CD14-positive monocyte (primary cell): ENCODE measurements around the gene APEX2. TPM values are rescaled to one million over a fixed set of nuclear protein-coding genes. Genes with fewer than 3 reads are reported as not detected.
A peak's percentile ranks its signal among the peaks of the same experiment; 100 is the strongest.

ENCODE experiments used
- DNase-seq, 3 donors: peaks; one replicate each; pipeline ENCODE4 v3.0.0-alpha.2; 2011 to 2022
- H2AFZ ChIP-seq: 2 replicates; pipeline ENCODE4 v1.6.0; 2012; ENCODE audit warnings: mild to moderate bottlenecking, low read depth, low read length, inconsistent platforms; ENCODE audit not compliant: insufficient read depth, poor library complexity, severe bottlenecking
- H3K27ac ChIP-seq, 2 donors: 1 replicate in 1 of 2; 2 replicates in 1 of 2; pipeline ENCODE4 v1.5.1; 2012 to 2013; ENCODE audit warnings: low read length in 2 of 2, control low read depth in 1 of 2, inconsistent platforms in 1 of 2, low read depth in 1 of 2, mild to moderate bottlenecking in 1 of 2
- H3K27me3 ChIP-seq, 2 donors: one replicate each; pipeline versions ENCODE4 v1.6.0 to v1.6.1; 2011 to 2013; ENCODE audit warnings: low read length in 2 of 2; ENCODE audit not compliant: control insufficient read depth in 2 of 2, insufficient read depth in 2 of 2
- H3K36me3 ChIP-seq, 2 donors: replicated peaks in 1 of 2; 1 replicate in 1 of 2; 2 replicates in 1 of 2; pipeline versions ENCODE4 v1.5.1 to v1.6.1; 2012 to 2013; ENCODE audit warnings: low read length in 2 of 2, control low read depth in 1 of 2, inconsistent platforms in 1 of 2, mild to moderate bottlenecking in 1 of 2; ENCODE audit not compliant: insufficient read depth in 2 of 2, control insufficient read depth in 1 of 2
- H3K4me1 ChIP-seq, 2 donors: 1 replicate in 1 of 2; 2 replicates in 1 of 2; pipeline versions ENCODE4 v1.5.1 to v1.6.1; 2012 to 2013; ENCODE audit warnings: low read length in 2 of 2, control low read depth in 1 of 2, inconsistent platforms in 1 of 2, mild to moderate bottlenecking in 1 of 2, moderate library complexity in 1 of 2; ENCODE audit not compliant: insufficient read depth in 2 of 2, control insufficient read depth in 1 of 2
- H3K4me2 ChIP-seq: replicated peaks from 2 replicates; pipeline ENCODE3; 2012; ENCODE audit warnings: low read length, moderate library complexity, mild to moderate bottlenecking; ENCODE audit not compliant: poor library complexity, severe bottlenecking; ENCODE audit errors: extremely low read depth
- H3K4me3 ChIP-seq, 3 experiments: fragments of 200-600 bp in 1 of 3; sonication (generic) in 1 of 3; replicated peaks in 1 of 3; 1 replicate in 2 of 3; 2 replicates in 1 of 3; pipeline ENCODE4 v1.5.1; 2011 to 2013; ENCODE audit warnings: low read length in 3 of 3, mild to moderate bottlenecking in 3 of 3, control low read depth in 2 of 3, low read depth in 2 of 3, inconsistent platforms in 1 of 3, moderate library complexity in 1 of 3
- H3K79me2 ChIP-seq: 2 replicates; pipeline ENCODE4 v1.6.0; 2012; ENCODE audit warnings: mild to moderate bottlenecking, control low read depth, inconsistent platforms, low read length, moderate library complexity; ENCODE audit not compliant: insufficient read depth
- H3K9ac ChIP-seq: 2 replicates; pipeline ENCODE4 v1.6.0; 2017; ENCODE audit warnings: low read length, mild to moderate bottlenecking; ENCODE audit not compliant: insufficient read depth, poor library complexity, severe bottlenecking
- H3K9me3 ChIP-seq, 2 donors: replicated peaks in 1 of 2; 1 replicate in 1 of 2; 2 replicates in 1 of 2; pipeline versions ENCODE4 v1.5.1 to v1.6.1; 2012 to 2013; ENCODE audit warnings: low read length in 2 of 2, control low read depth in 1 of 2; ENCODE audit not compliant: control insufficient read depth in 1 of 2, insufficient read depth in 1 of 2
- H4K20me1 ChIP-seq: 2 replicates; pipeline ENCODE4 v1.6.0; 2012; ENCODE audit warnings: mild to moderate bottlenecking, low read length, control low read depth, moderate library complexity; ENCODE audit not compliant: insufficient read depth
- H3K27ac Mint-ChIP-seq, 7 donors: one replicate each; pipeline ENCODE4 v1.8.0; 2020; ENCODE audit warnings: mild to moderate bottlenecking in 7 of 7, mixed read lengths in 7 of 7, moderate library complexity in 6 of 7, inconsistent platforms in 2 of 7
- H3K27me3 Mint-ChIP-seq, 3 donors: one replicate each; pipeline ENCODE4 v1.8.0; 2021 to 2022; ENCODE audit warnings: low read depth in 3 of 3, mild to moderate bottlenecking in 3 of 3, mixed read lengths in 3 of 3, moderate library complexity in 3 of 3, inconsistent platforms in 1 of 3
- H3K36me3 Mint-ChIP-seq, 2 donors: one replicate each; pipeline ENCODE4 v1.8.0; 2020; ENCODE audit warnings: mixed read lengths in 2 of 2, inconsistent platforms in 1 of 2, mild to moderate bottlenecking in 1 of 2
- H3K4me1 Mint-ChIP-seq: one replicate; pipeline ENCODE4 v1.8.0; 2020; ENCODE audit warnings: mild to moderate bottlenecking, mixed read lengths
- H3K4me3 Mint-ChIP-seq, 2 donors: one replicate each; pipeline ENCODE4 v1.8.0; 2020; ENCODE audit warnings: mild to moderate bottlenecking in 2 of 2, mixed read lengths in 2 of 2, moderate library complexity in 1 of 2
- H3K9me3 Mint-ChIP-seq, 7 donors: one replicate each; pipeline ENCODE4 v1.8.0; 2020 to 2022; ENCODE audit warnings: mixed read lengths in 7 of 7, mild to moderate bottlenecking in 6 of 7, moderate library complexity in 6 of 7, inconsistent platforms in 2 of 7
- WGBS: methylation state at CpG from one replicate; pipeline ENCODE4 v1.1.5; 2013; ENCODE audit warnings: missing lambda C conversion rate; ENCODE audit not compliant: insufficient coverage; 5-methylcytosine and 5-hydroxymethylcytosine counted together
- intact Hi-C, 2 donors: fragments of 100-400 bp; cut with micrococcal nuclease; formaldehyde crosslinking; loops; one replicate each; pipeline versions ENCODE4 v1.15.0 to v1.15.1; 2023
- polyA plus RNA-seq, 3 donors: library from polyadenylated mRNA; depleted of rRNA in 1 of 3; unstranded in 2 of 3; stranded (reverse) in 1 of 3; fragments of 300-500 nt in 2 of 3; fragments of >200 nt in 1 of 3; fragmentation: Illumina TruSeq in 2 of 3; gene quantifications; 1 replicate in 2 of 3; 2 replicates in 1 of 3; pipeline ENCODE4 v1.2.3, GENCODE V29; 2012 to 2021
- TF ChIP-seq, protein P1 (sequence below): fragments of 200-600 bp; IDR thresholded peaks from one replicate; pipeline ENCODE4 v1.8.0; 2022; ENCODE audit warnings: antibody characterized with exemption, mild to moderate bottlenecking

The APEX2 gene
- polyA plus RNA-seq, 3 donors, result 13.3 to 17.8 (median 14.4) TPM

DNA sequence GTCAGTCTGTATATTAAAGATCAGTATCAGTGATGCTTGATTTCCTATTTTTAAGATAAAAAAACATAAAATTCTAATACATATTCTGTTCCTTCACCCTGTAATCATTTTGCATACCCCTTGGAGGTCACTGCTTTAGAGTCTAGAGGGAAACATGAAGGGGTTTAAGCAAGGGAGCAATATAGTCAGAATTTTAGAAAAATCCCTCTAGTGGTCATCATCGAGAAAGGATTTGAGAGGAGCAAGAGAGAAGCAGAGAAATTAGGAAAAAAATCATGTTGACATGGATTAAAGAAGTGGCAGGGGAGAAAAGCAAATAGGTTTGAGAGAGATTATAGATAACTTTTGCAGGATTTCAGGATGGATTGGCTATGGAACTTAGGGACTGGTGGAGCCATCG is 11.1 kb downstream of the APEX2 start:
- no peaks in the 10 kb centered on the region for H3K9me3 ChIP-seq
- Mint-ChIP-seq H3K4me3 (no peak overlapping the region), H3K27ac (no peak overlapping the region), H3K36me3 (peaks cover 7 to 9% of the 10 kb centered on the region in 2 donors), H3K4me1 (peaks cover 13% of the 10 kb centered on the region), H3K9me3 (peaks cover 0 to 2% (median 0%) of the 10 kb centered on the region in 7 donors), H3K27me3 (peaks cover 0 to 4% (median 0%) of the 10 kb centered on the region in 3 donors)
- no peak overlapping the region for H3K4me3 ChIP-seq
- H3K27ac ChIP-seq, result no peak overlapping the region
- WGBS, result no CpG with 5 or more reads among the region's 2 CpGs
- no peak for DNase-seq
- no peak overlapping the region for H2AFZ ChIP-seq
- intact Hi-C loops, result loop anchor here in 1 of 2 donors (10.0 kb wide), 1 partner anchor 366 kb away; no protein-coding TSS in a partner anchor
- peaks cover 8% of the 10 kb centered on the region in 2 donors for H3K36me3 ChIP-seq
- TF ChIP-seq, protein P1, sequence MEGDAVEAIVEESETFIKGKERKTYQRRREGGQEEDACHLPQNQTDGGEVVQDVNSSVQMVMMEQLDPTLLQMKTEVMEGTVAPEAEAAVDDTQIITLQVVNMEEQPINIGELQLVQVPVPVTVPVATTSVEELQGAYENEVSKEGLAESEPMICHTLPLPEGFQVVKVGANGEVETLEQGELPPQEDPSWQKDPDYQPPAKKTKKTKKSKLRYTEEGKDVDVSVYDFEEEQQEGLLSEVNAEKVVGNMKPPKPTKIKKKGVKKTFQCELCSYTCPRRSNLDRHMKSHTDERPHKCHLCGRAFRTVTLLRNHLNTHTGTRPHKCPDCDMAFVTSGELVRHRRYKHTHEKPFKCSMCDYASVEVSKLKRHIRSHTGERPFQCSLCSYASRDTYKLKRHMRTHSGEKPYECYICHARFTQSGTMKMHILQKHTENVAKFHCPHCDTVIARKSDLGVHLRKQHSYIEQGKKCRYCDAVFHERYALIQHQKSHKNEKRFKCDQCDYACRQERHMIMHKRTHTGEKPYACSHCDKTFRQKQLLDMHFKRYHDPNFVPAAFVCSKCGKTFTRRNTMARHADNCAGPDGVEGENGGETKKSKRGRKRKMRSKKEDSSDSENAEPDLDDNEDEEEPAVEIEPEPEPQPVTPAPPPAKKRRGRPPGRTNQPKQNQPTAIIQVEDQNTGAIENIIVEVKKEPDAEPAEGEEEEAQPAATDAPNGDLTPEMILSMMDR, result no peak
- no peak overlapping the region for H3K4me2 ChIP-seq
- H3K4me1 ChIP-seq, result peaks cover 14 to 17% of the 10 kb centered on the region in 2 donors
- H3K27me3 ChIP-seq, result no peaks in the 10 kb centered on the region
- H4K20me1 ChIP-seq, result no peaks in the 10 kb centered on the region
- H3K79me2 ChIP-seq, result no peaks in the 10 kb centered on the region
- no peak overlapping the region for H3K9ac ChIP-seq

DNA sequence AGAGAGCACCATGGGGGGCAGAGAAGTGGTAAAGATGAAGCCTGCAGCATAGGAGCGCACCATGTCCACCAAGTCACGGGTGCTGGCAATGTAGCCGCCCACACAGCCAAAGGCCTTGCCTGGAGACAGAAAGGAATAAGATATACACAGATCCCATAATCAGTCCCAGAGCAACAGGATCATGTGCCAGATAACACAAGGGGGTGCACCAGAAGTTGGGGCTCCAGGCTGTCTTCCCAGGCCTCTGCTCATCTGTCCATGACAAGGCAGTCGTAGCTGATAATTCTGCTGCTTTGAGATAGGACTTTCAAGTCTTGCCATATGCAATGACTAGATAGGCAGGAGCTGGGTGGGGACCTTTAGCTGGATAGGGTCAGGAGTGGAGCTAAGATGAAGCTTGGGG is 14.7 kb downstream of the APEX2 start:
- Mint-ChIP-seq H3K4me3 (no peak overlapping the region), H3K4me1 (no peaks in the 10 kb centered on the region), H3K27ac (peak overlapping the region in 1 of 7 donors; percentile 16), H3K27me3 (peaks cover 0 to 4% (median 0%) of the 10 kb centered on the region in 3 donors), H3K9me3 (no peaks in the 10 kb centered on the region), H3K36me3 (no peaks in the 10 kb centered on the region)
- no peak overlapping the region for H3K4me2 ChIP-seq
- H3K4me3 ChIP-seq, result no peak overlapping the region
- TF ChIP-seq, protein P1, result no peak
- WGBS, result 90% methylated on average over 2 of the region's 4 CpGs
- no peaks in the 10 kb centered on the region for H3K4me1 ChIP-seq
- H3K9ac ChIP-seq, result no peak overlapping the region
- no peak overlapping the region for H2AFZ ChIP-seq
- no peak overlapping the region for H3K27ac ChIP-seq
- no peak for DNase-seq
- no peaks in the 10 kb centered on the region for H3K79me2 ChIP-seq
- H3K9me3 ChIP-seq, result no peaks in the 10 kb centered on the region
- no peaks in the 10 kb centered on the region for H3K27me3 ChIP-seq
- no peaks in the 10 kb centered on the region for H4K20me1 ChIP-seq
- intact Hi-C loops, result loop anchor here in 1 of 2 donors (10.0 kb wide), 1 partner anchor 370 kb away; no protein-coding TSS in a partner anchor
- H3K36me3 ChIP-seq, result no peaks in the 10 kb centered on the region
